Lower leg skin (tissue), 4 donors: ENCODE data around the gene MED25. TPM values are rescaled to one million over a fixed set of nuclear protein-coding genes. Genes with fewer than 3 reads are reported as not detected.
A peak's percentile ranks its signal among the peaks of the same experiment; 100 is the strongest.

Experiments
- DNase-seq, 2 donors: peaks; one replicate each; pipeline ENCODE4 v3.0.0-alpha.2; 2019; ENCODE audit warnings: low spot score in 2 of 2
- H3K4me3 ChIP-seq: fragments of 200-600 bp; sonication (generic); 2 replicates; pipeline ENCODE4 v1.5.1; 2017; ENCODE audit warnings: mild to moderate bottlenecking, low read depth; ENCODE audit not compliant: poor library complexity, severe bottlenecking
- CTCF ChIP-seq, 3 donors: fragments of 450-650 bp; IDR thresholded peaks; one replicate each; pipeline ENCODE4 v1.5.1; 2016; ENCODE audit warnings: antibody characterized with exemption in 3 of 3, mild to moderate bottlenecking in 3 of 3, moderate library complexity in 2 of 3
- POLR2A ChIP-seq, 2 donors: fragments of 450-650 bp; IDR thresholded peaks; one replicate each; pipeline ENCODE4 v1.6.1; 2016 to 2017; ENCODE audit warnings: antibody characterized with exemption in 2 of 2, mild to moderate bottlenecking in 1 of 2, moderate library complexity in 1 of 2
- whole genome bisulfite sequencing, 2 donors: methylation state at CpG; one replicate each; pipeline ENCODE4 v1.1.5; 2018; 5-methylcytosine and 5-hydroxymethylcytosine counted together
- intact Hi-C: fragments of 100-400 bp; cut with DNase I; formaldehyde crosslinking; loops from one replicate; pipeline ENCODE4 v1.15.0; 2023; ENCODE audit warnings: low total_unique reads
- total RNA-seq, 4 donors: library from RNA; depleted of rRNA; stranded (reverse); fragments of >200 nt; gene quantifications; one replicate each; pipeline ENCODE4 v1.1.0, GENCODE V29; 2016

Gene MED25
- total RNA-seq, 4 donors from 2014 or later, result 28.9 to 43.7 (median 30.8) TPM

GRCh38 chr19:49807904-49808675 is 10.0 kb upstream of the MED25 start:
- TF ChIP-seq POLR2A (IDR thresholded peaks at IDR 0.05) (no peak), CTCF (IDR thresholded peaks at IDR 0.05) (no peak)
- intact Hi-C loops, result no loop called here
- WGBS, 2 donors, result 75 to 79% methylated on average over 20 of the region's 20 CpGs
- DNase-seq, result peak in 1 of 2 donors; percentile 90
- no peak overlapping the region for H3K4me3 ChIP-seq

GRCh38 chr19:49808711-49809159 is 9.4 kb upstream of the MED25 start:
- peak overlapping the region; percentile 45 for H3K4me3 ChIP-seq
- DNase-seq, result peak; percentile 92 to 99
- 1 to 5% methylated on average over 30 to 31 of the region's 31 CpGs for WGBS, 2 donors
- intact Hi-C loops, result no loop called here
- TF ChIP-seq CTCF (IDR thresholded peaks at IDR 0.05), result no peak
- TF ChIP-seq POLR2A (IDR thresholded peaks at IDR 0.05), result no peak

GRCh38 chr19:49809160-49809940 is 8.7 kb upstream of the MED25 start:
- intact Hi-C loops, result no loop called here
- H3K4me3 ChIP-seq, result peak overlapping the region; percentile 45
- no peak for TF ChIP-seq POLR2A (IDR thresholded peaks at IDR 0.05)
- TF ChIP-seq CTCF (IDR thresholded peaks at IDR 0.05), result no peak
- DNase-seq, result peak; percentile 50 to 94
- WGBS, 2 donors, result 10 to 16% methylated on average over 19 to 47 of the region's 50 CpGs

GRCh38 chr19:49809941-49810389 is 8.1 kb upstream of the MED25 start:
- 88 to 92% methylated on average over 5 of the region's 5 CpGs for WGBS, 2 donors
- no peak overlapping the region for H3K4me3 ChIP-seq
- no peak for TF ChIP-seq CTCF (IDR thresholded peaks at IDR 0.05)
- no peak for TF ChIP-seq POLR2A (IDR thresholded peaks at IDR 0.05)
- intact Hi-C loops, result no loop called here
- no peak for DNase-seq

- DNase-seq, result no peak
- intact Hi-C loops, result no loop called here
- TF ChIP-seq POLR2A (IDR thresholded peaks at IDR 0.05) (no peak), CTCF (IDR thresholded peaks at IDR 0.05) (no peak)
- WGBS, 2 donors, result 93 to 95% methylated on average over 6 of the region's 6 CpGs
- no peak overlapping the region for H3K4me3 ChIP-seq
These were observed 6.8 kb upstream of the MED25 start for GRCh38 chr19:49811328-49811727.
